Activated CD8-positive, alpha-beta memory T cell treated with anti-CD3 and anti-CD28 coated beads, Interleukin-2, amount 50 U/mL, for 1 hour (primary cell): ENCODE results near the gene ZFX.

Experiments
- DNase-seq: peaks from one replicate; pipeline ENCODE4 v3.0.0-alpha.2; 2020; ENCODE audit errors: extremely low read depth

Gene ZFX

DNA sequence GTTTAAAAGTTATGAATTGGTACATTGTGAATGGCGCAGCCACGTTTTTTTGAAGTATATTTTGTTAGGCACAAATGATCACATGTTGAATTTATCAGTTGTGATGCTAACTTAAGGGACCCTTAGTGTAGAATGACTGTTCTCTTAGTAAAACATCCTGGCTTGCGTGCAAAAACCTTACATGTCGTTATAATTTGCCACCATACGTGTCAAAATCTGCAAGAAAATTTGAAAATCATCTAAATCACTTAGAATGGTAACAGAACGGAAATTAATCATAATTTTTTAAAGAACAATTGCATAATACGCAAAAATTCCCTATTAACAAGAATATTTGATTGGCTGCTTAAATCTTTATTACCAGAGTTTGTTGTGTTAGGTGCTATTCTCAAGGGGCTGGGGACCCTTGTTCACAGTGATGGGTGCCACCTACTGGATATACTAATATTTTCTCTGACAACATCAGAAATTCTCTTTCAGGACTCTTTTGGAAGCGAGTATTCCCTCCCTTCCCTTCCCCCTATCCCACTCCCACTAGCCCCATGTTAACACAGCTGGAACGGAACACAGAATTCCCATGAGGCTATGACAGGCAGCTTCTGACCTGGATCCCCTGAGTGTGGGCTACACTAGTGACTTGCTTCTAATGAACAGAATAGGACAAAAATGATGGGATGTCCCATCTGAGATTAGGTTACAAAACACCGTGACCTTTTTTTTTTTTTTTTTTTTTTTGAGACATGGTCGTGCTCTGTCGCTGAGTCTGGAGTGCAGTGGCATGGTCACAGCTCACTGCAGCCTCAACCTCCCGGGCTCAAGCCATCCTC lies 92.5 kb downstream of the ZFX start:
- DNase-seq = no peak

- DNase-seq = no peak
Measured at GRCh38 chrX:24242649-24243175, 93.2 kb downstream of the ZFX start.

- DNase-seq = no peak
Measured at GRCh38 chrX:24243188-24243587, 93.7 kb downstream of the ZFX start.

- no peak for DNase-seq
Measured at GRCh38 chrX:24243692-24244091, 94.2 kb downstream of the ZFX start.

GRCh38 chrX:24245202-24245601 lies 95.7 kb downstream of the ZFX start:
- DNase-seq = no peak

DNA sequence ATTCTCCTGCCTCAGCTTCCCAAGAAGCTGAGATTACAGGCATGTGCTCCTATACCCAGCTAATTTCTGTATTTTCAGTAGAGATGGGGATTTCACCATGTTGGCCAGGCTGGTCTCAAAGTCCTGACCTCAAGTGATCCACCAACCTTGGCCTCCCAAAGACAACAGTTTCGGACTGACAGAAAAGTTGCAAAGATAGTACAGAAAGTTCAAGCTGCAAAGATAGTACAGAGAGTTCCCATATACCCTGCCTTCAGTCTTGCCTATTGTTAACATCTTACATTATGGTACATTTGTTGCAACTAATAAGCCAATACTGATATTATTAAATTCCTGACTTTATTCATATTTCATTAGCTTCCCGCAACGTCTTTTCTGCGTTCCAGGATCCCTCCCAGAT lies 98.5 kb downstream of the ZFX start:
- DNase-seq = no peak

GRCh38 chrX:24253030-24253429 lies 103.5 kb downstream of the ZFX start:
- DNase-seq = no peak

DNA sequence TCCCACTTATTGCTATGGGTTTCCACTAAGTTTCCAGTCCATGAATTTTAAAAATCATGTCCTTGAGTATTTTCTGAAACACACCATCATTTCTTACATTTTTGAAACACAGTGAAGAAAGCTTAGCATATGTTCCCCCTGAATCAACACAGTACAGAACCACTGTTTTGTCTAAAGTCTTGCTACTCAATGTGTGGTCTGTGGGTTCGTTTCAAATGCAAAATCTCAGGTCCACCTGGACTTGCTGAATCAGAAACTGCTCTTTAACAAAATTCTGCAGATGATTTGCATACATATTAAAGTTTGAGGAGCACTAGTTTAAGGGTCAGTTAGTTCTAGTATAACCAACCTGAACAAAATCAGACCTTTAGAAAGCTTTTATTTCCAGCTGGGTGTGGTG lies 103.9 kb downstream of the ZFX start:
- no peak for DNase-seq

GRCh38 chrX:24257011-24257410 lies 107.5 kb downstream of the ZFX start:
- no peak for DNase-seq

GRCh38 chrX:24259544-24260240 lies 110.2 kb downstream of the ZFX start:
- DNase-seq = no peak

- no peak for DNase-seq
Measured at GRCh38 chrX:24260842-24261550, 111.5 kb downstream of the ZFX start.

DNA sequence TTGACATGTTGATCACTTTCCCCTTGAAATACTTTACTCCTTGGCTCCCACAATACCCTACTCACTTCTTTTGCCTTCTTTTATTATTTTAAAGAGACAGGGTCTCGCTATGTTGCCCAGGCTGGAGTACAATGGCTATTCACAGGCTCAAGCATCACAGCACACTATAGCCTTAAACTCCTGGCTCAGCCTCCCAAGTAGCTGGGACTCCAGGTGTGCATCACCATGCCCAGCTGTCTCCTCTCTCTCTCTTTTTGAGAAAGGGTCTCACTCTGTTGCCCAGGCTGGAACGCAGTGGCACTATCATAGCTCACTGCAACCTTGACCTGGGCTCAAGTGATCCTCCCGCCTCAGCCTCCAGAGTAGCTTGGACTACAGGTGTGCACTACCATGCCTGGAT lies 112.8 kb downstream of the ZFX start:
- DNase-seq = no peak

- DNase-seq = no peak
Measured at GRCh38 chrX:24264383-24264782, 114.9 kb downstream of the ZFX start.
